A673 (cell line): Measurements from ENCODE around the gene SKI.

Source experiments
- EZH2 ChIP-seq: fragments of 200-600 bp; sonication (generic); IDR thresholded peaks from 2 replicates; pipeline ENCODE4 v1.6.1; 2017; ENCODE audit warnings: borderline replicate concordance, low read depth, mild to moderate bottlenecking, mixed read lengths, antibody characterized with exemption, low read length; ENCODE audit not compliant: poor library complexity, severe bottlenecking
- TF ChIP-seq, protein P1 (sequence below): fragments of 300-800, 200-600 bp; sonication (generic); conservative IDR thresholded peaks from 2 replicates; pipeline ENCODE4 v1.5.1; 2017; ENCODE audit warnings: low read depth, mild to moderate bottlenecking, antibody characterized with exemption, low read length, moderate library complexity, mixed read lengths

DNA sequence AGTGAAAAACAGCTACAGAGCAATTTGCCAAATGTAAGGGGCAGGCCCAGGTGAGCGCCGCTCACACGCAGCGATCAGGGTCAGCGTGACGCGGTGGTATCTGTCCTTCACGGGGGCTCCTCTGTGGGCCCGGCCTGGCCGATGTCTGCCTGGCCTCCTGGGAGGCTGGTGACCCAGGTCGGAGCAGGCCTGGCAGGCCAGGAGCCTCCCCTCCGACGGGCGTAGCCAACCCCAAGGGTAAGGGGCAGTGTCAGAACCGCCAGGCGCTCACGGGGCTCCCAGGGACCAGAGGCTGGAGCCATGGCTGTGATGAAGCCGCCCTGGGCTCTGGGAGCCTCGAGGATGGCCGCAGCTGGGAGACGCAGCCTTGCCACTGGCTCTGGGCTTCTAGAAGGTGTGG, 91.2 kb downstream of the SKI start:
- TF ChIP-seq, protein P1, sequence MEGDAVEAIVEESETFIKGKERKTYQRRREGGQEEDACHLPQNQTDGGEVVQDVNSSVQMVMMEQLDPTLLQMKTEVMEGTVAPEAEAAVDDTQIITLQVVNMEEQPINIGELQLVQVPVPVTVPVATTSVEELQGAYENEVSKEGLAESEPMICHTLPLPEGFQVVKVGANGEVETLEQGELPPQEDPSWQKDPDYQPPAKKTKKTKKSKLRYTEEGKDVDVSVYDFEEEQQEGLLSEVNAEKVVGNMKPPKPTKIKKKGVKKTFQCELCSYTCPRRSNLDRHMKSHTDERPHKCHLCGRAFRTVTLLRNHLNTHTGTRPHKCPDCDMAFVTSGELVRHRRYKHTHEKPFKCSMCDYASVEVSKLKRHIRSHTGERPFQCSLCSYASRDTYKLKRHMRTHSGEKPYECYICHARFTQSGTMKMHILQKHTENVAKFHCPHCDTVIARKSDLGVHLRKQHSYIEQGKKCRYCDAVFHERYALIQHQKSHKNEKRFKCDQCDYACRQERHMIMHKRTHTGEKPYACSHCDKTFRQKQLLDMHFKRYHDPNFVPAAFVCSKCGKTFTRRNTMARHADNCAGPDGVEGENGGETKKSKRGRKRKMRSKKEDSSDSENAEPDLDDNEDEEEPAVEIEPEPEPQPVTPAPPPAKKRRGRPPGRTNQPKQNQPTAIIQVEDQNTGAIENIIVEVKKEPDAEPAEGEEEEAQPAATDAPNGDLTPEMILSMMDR: no peak
- TF ChIP-seq EZH2: no peak
